Muscle layer of duodenum (tissue), 2 donors: ENCODE data around the gene STAP1.

Source experiments
- H3K27ac ChIP-seq: one replicate; pipeline ENCODE4 v1.7.0; 2013; ENCODE audit warnings: mild to moderate bottlenecking, low read length
- H3K27me3 ChIP-seq: one replicate; pipeline ENCODE4 v1.7.0; 2013; ENCODE audit warnings: low read depth, mild to moderate bottlenecking, control low read depth, low read length
- H3K36me3 ChIP-seq, 2 donors: one replicate each; pipeline ENCODE4 v1.7.0; 2013; ENCODE audit warnings: low read length in 2 of 2, control low read depth in 1 of 2, mild to moderate bottlenecking in 1 of 2; ENCODE audit not compliant: insufficient read depth in 2 of 2, control insufficient read depth in 1 of 2
- H3K4me1 ChIP-seq, 2 donors: one replicate each; pipeline ENCODE4 v1.7.0; 2013; ENCODE audit warnings: low read length in 2 of 2, mild to moderate bottlenecking in 2 of 2, control low read depth in 1 of 2, moderate library complexity in 1 of 2; ENCODE audit not compliant: insufficient read depth in 2 of 2, control insufficient read depth in 1 of 2
- H3K4me3 ChIP-seq, 2 donors: one replicate each; pipeline ENCODE4 v1.7.0; 2013; ENCODE audit warnings: low read length in 2 of 2, low read depth in 1 of 2, mild to moderate bottlenecking in 1 of 2
- H3K9me3 ChIP-seq, 2 donors: one replicate each; pipeline ENCODE4 v1.7.0; 2013; ENCODE audit warnings: low read length in 2 of 2, control low read depth in 1 of 2, mild to moderate bottlenecking in 1 of 2; ENCODE audit not compliant: control insufficient read depth in 1 of 2
- donor health status: healthy.

The STAP1 gene

GRCh38 chr4:67556436-67556835 lies 2.1 kb upstream of the STAP1 start:
- Histone ChIP-seq H3K36me3 (no peaks in the 10 kb centered on the region), H3K4me1 (no peaks in the 10 kb centered on the region), H3K27me3 (no peaks in the 10 kb centered on the region), H3K9me3 (no peaks in the 10 kb centered on the region), H3K27ac (no peak overlapping the region), H3K4me3 (no peak overlapping the region)

- Histone ChIP-seq H3K27me3 (no peaks in the 10 kb centered on the region), H3K9me3 (no peaks in the 10 kb centered on the region), H3K36me3 (no peaks in the 10 kb centered on the region), H3K4me1 (no peaks in the 10 kb centered on the region), H3K27ac (no peak overlapping the region), H3K4me3 (no peak overlapping the region)
Measured at GRCh38 chr4:67565284-67565683, 6.8 kb downstream of the STAP1 start.

- Histone ChIP-seq H3K9me3 (no peaks in the 10 kb centered on the region), H3K27ac (no peak overlapping the region), H3K4me1 (no peaks in the 10 kb centered on the region), H3K36me3 (no peaks in the 10 kb centered on the region), H3K27me3 (no peaks in the 10 kb centered on the region), H3K4me3 (no peak overlapping the region)
Measured at GRCh38 chr4:67566335-67566734, 7.8 kb downstream of the STAP1 start.

GRCh38 chr4:67568820-67569219 lies 10.3 kb downstream of the STAP1 start:
- Histone ChIP-seq H3K27ac (no peak overlapping the region), H3K27me3 (no peaks in the 10 kb centered on the region), H3K36me3 (no peaks in the 10 kb centered on the region), H3K9me3 (no peaks in the 10 kb centered on the region), H3K4me1 (no peaks in the 10 kb centered on the region), H3K4me3 (no peak overlapping the region)

GRCh38 chr4:67570537-67570936 lies 12.0 kb downstream of the STAP1 start:
- Histone ChIP-seq H3K27ac (no peak overlapping the region), H3K9me3 (no peaks in the 10 kb centered on the region), H3K4me1 (no peaks in the 10 kb centered on the region), H3K4me3 (no peak overlapping the region), H3K36me3 (no peaks in the 10 kb centered on the region), H3K27me3 (no peaks in the 10 kb centered on the region)

- Histone ChIP-seq H3K27ac (no peak overlapping the region), H3K27me3 (no peaks in the 10 kb centered on the region)
Measured at GRCh38 chr4:67571975-67572374, 13.4 kb downstream of the STAP1 start.

GRCh38 chr4:67573193-67573592 lies 14.7 kb downstream of the STAP1 start:
- no peaks in the 10 kb centered on the region for H3K9me3 ChIP-seq
- no peaks in the 10 kb centered on the region for H3K36me3 ChIP-seq
- H3K27ac ChIP-seq: no peak overlapping the region
- no peaks in the 10 kb centered on the region for H3K27me3 ChIP-seq
- no peaks in the 10 kb centered on the region for H3K4me1 ChIP-seq
- H3K4me3 ChIP-seq: no peak overlapping the region

More at GRCh38 chr4:67571975-67572374, 13.4 kb downstream of the STAP1 start:
- H3K4me3 ChIP-seq: no peak overlapping the region
- no peaks in the 10 kb centered on the region for H3K36me3 ChIP-seq
- no peaks in the 10 kb centered on the region for H3K4me1 ChIP-seq
- H3K9me3 ChIP-seq: no peaks in the 10 kb centered on the region

- Histone ChIP-seq H3K36me3 (no peaks in the 10 kb centered on the region), H3K27me3 (no peaks in the 10 kb centered on the region), H3K4me3 (no peak overlapping the region), H3K4me1 (no peaks in the 10 kb centered on the region), H3K27ac (no peak overlapping the region), H3K9me3 (no peaks in the 10 kb centered on the region)
Measured at GRCh38 chr4:67575232-67576058, 16.9 kb downstream of the STAP1 start.

- no peak overlapping the region for H3K4me3 ChIP-seq
- H3K27ac ChIP-seq: no peak overlapping the region
- H3K9me3 ChIP-seq: no peaks in the 10 kb centered on the region
- H3K36me3 ChIP-seq: no peaks in the 10 kb centered on the region
- H3K27me3 ChIP-seq: no peaks in the 10 kb centered on the region
- H3K4me1 ChIP-seq: no peaks in the 10 kb centered on the region
Measured at GRCh38 chr4:67576059-67576466, 17.5 kb downstream of the STAP1 start.

GRCh38 chr4:67576538-67576937 lies 18.0 kb downstream of the STAP1 start:
- H3K36me3 ChIP-seq: no peaks in the 10 kb centered on the region
- no peaks in the 10 kb centered on the region for H3K27me3 ChIP-seq
- H3K9me3 ChIP-seq: no peaks in the 10 kb centered on the region
- no peaks in the 10 kb centered on the region for H3K4me1 ChIP-seq
- no peak overlapping the region for H3K4me3 ChIP-seq
- no peak overlapping the region for H3K27ac ChIP-seq

GRCh38 chr4:67580577-67580976 lies 22.1 kb downstream of the STAP1 start:
- no peaks in the 10 kb centered on the region for H3K27me3 ChIP-seq
- H3K9me3 ChIP-seq: no peaks in the 10 kb centered on the region
- H3K27ac ChIP-seq: no peak overlapping the region
- H3K36me3 ChIP-seq: no peaks in the 10 kb centered on the region
- no peak overlapping the region for H3K4me3 ChIP-seq
- no peaks in the 10 kb centered on the region for H3K4me1 ChIP-seq
